K562 (cell line): ENCODE data around the gene OGDH. TPM values are rescaled to one million over a fixed set of nuclear protein-coding genes. Genes with fewer than 3 reads are reported as not detected.
A peak's percentile ranks its signal among the peaks of the same experiment; 100 is the strongest.

ENCODE experiments used
- FOXK2 ChIP-seq, 2 experiments: fragments of 450-650 bp; IDR thresholded peaks in 1 of 2; conservative IDR thresholded peaks in 1 of 2; 2 replicates each; pipeline ENCODE4 v1.6.1; 2016; ENCODE audit warnings: low read depth in 2 of 2, mild to moderate bottlenecking in 1 of 2
- ILF3 ChIP-seq: fragments of 450-650 bp; IDR thresholded peaks from 2 replicates; pipeline ENCODE4 v1.6.1; 2018; ENCODE audit warnings: antibody characterized with exemption, mild to moderate bottlenecking, moderate library complexity, borderline replicate concordance
- LEF1 ChIP-seq: fragments of 450-650 bp; IDR thresholded peaks from 2 replicates; pipeline ENCODE4 v1.6.1; 2016; ENCODE audit warnings: mild to moderate bottlenecking
- MYBL2 ChIP-seq, 2 experiments: fragments of 450-650 bp in 1 of 2; sonication (generic) in 1 of 2; formaldehyde crosslinking in 1 of 2; IDR thresholded peaks; 2 replicates each; pipeline versions ENCODE4 v1.6.1 to v1.8.1; 2017 to 2022; ENCODE audit warnings: borderline replicate concordance in 1 of 2, inconsistent platforms in 1 of 2, low read depth in 1 of 2, mild to moderate bottlenecking in 1 of 2, missing genetic modification reagents in 1 of 2, moderate library complexity in 1 of 2
- polyA plus RNA-seq, 8 experiments: library from polyadenylated mRNA; depleted of rRNA in 4 of 8; stranded (reverse) in 5 of 8; unstranded in 3 of 8; fragments of >200 nt; fragmentation: Nextera tagmentation in 2 of 8; fragmentation: Illumina TruSeq in 1 of 8; extraction: Ambion mirVana in 2 of 8; extraction: Trizol in 1 of 8; gene quantifications; 2 replicates each; pipeline versions ENCODE4 v1.2.1 to v1.2.3, GENCODE V29; 2011 to 2014; ENCODE audit warnings: inconsistent platforms in 1 of 8, missing spikeins in 1 of 8
- total RNA-seq, 7 experiments: library from RNA; depleted of rRNA in 6 of 7; stranded (reverse); fragments of >200 nt in 6 of 7; fragmentation: Illumina TruSeq in 2 of 7; extraction: Trizol in 2 of 7; gene quantifications; 2 replicates each; pipeline versions ENCODE4 v1.2.1 to v1.2.3, GENCODE V29; 2011 to 2021; ENCODE audit warnings: low replicate concordance in 1 of 7
- TF ChIP-seq, protein P1 (sequence below), 2 experiments: IDR thresholded peaks; 2 replicates each; pipeline ENCODE4 v1.6.1; 2012; ENCODE audit warnings: improper control_type of control experiment in 2 of 2, low read depth in 2 of 2, low read length in 2 of 2, borderline replicate concordance in 1 of 2
- TF ChIP-seq, protein P2 (sequence below): fragments of 250-450 bp; sonication (Bioruptor Pico); IDR thresholded peaks from 2 replicates; pipeline ENCODE4 v1.5.0; 2021; ENCODE audit warnings: mild to moderate bottlenecking, borderline replicate concordance
- TF ChIP-seq, protein P3 (sequence below): fragments of 250-450 bp; sonication (Bioruptor Pico); IDR thresholded peaks from 2 replicates; pipeline ENCODE4 v1.5.0; 2021
- TF ChIP-seq, protein P4 (sequence below), 3 experiments: fragments of 200-800 bp in 1 of 3; fragments of 250-450 bp in 1 of 3; fragments of 450-650 bp in 1 of 3; sonication (Bioruptor Pico) in 1 of 3; sonication (Bioruptor generic) in 1 of 3; formaldehyde crosslinking in 1 of 3; IDR thresholded peaks; 2 replicates each; pipeline versions ENCODE4 v1.6.1 to v1.8.0; 2016 to 2022; ENCODE audit warnings: mild to moderate bottlenecking in 2 of 3, missing genetic modification characterization in 2 of 3, missing compliant biosample characterization in 1 of 3, moderate library complexity in 1 of 3

The OGDH gene
- total and polyA plus RNA-seq, 9 of the 15 experiments (the other 6 are each of a cell fraction or from before 2014, with no cell fraction given) = 3.1 to 80.3 (median 23.5) TPM

DNA sequence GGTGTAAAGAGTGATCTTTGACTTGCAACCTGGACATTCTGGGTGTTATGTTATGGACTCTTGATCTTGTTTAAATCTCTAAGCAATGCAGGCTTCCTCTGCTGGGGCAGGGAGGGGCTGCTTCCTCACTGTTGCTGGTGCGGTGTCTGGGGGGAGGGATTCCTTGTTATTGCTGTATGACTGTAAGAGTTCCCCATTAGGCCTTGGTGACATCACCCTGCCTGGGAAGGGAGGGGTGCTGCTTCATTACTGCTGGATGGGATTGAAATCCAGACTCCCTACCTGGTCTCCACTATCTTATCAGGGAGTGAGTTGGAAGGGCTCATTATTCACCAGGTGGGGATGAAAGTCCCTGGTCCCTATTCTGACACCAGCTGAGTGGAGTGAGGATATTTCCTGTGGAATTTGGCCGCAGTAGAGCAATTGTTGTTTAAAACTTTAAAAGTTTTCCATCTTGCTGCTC lies 8.8 kb downstream of the OGDH start (continued):
- TF ChIP-seq, protein P1, sequence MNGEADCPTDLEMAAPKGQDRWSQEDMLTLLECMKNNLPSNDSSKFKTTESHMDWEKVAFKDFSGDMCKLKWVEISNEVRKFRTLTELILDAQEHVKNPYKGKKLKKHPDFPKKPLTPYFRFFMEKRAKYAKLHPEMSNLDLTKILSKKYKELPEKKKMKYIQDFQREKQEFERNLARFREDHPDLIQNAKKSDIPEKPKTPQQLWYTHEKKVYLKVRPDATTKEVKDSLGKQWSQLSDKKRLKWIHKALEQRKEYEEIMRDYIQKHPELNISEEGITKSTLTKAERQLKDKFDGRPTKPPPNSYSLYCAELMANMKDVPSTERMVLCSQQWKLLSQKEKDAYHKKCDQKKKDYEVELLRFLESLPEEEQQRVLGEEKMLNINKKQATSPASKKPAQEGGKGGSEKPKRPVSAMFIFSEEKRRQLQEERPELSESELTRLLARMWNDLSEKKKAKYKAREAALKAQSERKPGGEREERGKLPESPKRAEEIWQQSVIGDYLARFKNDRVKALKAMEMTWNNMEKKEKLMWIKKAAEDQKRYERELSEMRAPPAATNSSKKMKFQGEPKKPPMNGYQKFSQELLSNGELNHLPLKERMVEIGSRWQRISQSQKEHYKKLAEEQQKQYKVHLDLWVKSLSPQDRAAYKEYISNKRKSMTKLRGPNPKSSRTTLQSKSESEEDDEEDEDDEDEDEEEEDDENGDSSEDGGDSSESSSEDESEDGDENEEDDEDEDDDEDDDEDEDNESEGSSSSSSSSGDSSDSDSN (IDR thresholded peaks at IDR 0.05; ENCODE audit: borderline replicate concordance in 1 of 2, low read depth in 2 of 2, low read length in 2 of 2) = no peak
- TF ChIP-seq MYBL2 (IDR thresholded peaks at IDR 0.05; ENCODE audit: low read depth) (no peak), MYBL2 (CRISPR knock-in tag; IDR thresholded peaks at IDR 0.05; ENCODE audit: borderline replicate concordance) (no peak), ILF3 (no peak), FOXK2 (conservative IDR thresholded peaks at IDR 0.05 in 1 of 2, IDR thresholded peaks at IDR 0.05 in 1 of 2; ENCODE audit: low read depth in 2 of 2) (peak; percentile 30 to 48; a peak in 1 of 4 replicates), LEF1 (no peak)
- TF ChIP-seq, protein P2, sequence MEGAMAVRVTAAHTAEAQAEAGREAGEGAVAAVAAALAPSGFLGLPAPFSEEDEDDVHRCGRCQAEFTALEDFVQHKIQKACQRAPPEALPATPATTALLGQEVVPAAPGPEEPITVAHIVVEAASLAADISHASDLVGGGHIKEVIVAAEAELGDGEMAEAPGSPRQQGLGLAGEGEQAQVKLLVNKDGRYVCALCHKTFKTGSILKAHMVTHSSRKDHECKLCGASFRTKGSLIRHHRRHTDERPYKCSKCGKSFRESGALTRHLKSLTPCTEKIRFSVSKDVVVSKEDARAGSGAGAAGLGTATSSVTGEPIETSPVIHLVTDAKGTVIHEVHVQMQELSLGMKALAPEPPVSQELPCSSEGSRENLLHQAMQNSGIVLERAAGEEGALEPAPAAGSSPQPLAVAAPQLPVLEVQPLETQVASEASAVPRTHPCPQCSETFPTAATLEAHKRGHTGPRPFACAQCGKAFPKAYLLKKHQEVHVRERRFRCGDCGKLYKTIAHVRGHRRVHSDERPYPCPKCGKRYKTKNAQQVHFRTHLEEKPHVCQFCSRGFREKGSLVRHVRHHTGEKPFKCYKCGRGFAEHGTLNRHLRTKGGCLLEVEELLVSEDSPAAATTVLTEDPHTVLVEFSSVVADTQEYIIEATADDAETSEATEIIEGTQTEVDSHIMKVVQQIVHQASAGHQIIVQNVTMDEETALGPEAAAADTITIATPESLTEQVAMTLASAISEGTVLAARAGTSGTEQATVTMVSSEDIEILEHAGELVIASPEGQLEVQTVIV (CRISPR knock-in tag) = no peak
- TF ChIP-seq, protein P3, sequence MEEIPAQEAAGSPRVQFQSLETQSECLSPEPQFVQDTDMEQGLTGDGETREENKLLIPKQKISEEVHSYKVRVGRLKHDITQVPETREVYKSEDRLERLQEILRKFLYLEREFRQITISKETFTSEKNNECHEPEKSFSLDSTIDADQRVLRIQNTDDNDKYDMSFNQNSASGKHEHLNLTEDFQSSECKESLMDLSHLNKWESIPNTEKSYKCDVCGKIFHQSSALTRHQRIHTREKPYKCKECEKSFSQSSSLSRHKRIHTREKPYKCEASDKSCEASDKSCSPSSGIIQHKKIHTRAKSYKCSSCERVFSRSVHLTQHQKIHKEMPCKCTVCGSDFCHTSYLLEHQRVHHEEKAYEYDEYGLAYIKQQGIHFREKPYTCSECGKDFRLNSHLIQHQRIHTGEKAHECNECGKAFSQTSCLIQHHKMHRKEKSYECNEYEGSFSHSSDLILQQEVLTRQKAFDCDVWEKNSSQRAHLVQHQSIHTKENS (CRISPR knock-in tag) = no peak
- TF ChIP-seq, protein P4, sequence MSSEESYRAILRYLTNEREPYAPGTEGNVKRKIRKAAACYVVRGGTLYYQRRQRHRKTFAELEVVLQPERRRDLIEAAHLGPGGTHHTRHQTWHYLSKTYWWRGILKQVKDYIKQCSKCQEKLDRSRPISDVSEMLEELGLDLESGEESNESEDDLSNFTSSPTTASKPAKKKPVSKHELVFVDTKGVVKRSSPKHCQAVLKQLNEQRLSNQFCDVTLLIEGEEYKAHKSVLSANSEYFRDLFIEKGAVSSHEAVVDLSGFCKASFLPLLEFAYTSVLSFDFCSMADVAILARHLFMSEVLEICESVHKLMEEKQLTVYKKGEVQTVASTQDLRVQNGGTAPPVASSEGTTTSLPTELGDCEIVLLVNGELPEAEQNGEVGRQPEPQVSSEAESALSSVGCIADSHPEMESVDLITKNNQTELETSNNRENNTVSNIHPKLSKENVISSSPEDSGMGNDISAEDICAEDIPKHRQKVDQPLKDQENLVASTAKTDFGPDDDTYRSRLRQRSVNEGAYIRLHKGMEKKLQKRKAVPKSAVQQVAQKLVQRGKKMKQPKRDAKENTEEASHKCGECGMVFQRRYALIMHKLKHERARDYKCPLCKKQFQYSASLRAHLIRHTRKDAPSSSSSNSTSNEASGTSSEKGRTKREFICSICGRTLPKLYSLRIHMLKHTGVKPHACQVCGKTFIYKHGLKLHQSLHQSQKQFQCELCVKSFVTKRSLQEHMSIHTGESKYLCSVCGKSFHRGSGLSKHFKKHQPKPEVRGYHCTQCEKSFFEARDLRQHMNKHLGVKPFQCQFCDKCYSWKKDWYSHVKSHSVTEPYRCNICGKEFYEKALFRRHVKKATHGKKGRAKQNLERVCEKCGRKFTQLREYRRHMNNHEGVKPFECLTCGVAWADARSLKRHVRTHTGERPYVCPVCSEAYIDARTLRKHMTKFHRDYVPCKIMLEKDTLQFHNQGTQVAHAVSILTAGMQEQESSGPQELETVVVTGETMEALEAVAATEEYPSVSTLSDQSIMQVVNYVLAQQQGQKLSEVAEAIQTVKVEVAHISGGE (CRISPR knock-in tag; IDR thresholded peaks at IDR 0.05) = no peak
